ENCODE data around the gene MYO16.

The MYO16 gene

GRCh38 chr13:109036078-109036780 is 406.8 kb downstream of the MYO16 start:
- H3K4me1 ChIP-seq (ENCODE audit: control insufficient read depth, insufficient read depth, low read length), result peaks cover 4% of the 10 kb centered on the region
- H3K36me3 ChIP-seq (ENCODE audit: control insufficient read depth, insufficient read depth, low read length), result no peaks in the 10 kb centered on the region
- no peaks in the 10 kb centered on the region for H3K9me3 ChIP-seq (ENCODE audit: control insufficient read depth, low read length)
- H3K4me3 ChIP-seq (ENCODE audit: insufficient read depth, low read depth, low read length), result no peak overlapping the region
- H3K27me3 ChIP-seq (ENCODE audit: control insufficient read depth, insufficient read depth, low read length, poor library complexity, severe bottlenecking), result no peaks in the 10 kb centered on the region
- H3K27ac ChIP-seq (ENCODE audit: insufficient read depth, low read depth, low read length, poor library complexity, severe bottlenecking), result no peak overlapping the region
- 95 to 97% methylated on average over 7 of the region's 7 CpGs for WGBS, 2 experiments

- H3K36me3 ChIP-seq (ENCODE audit: control insufficient read depth, insufficient read depth, low read length), result no peaks in the 10 kb centered on the region
- no peaks in the 10 kb centered on the region for H3K27me3 ChIP-seq (ENCODE audit: control insufficient read depth, insufficient read depth, low read length, poor library complexity, severe bottlenecking)
- no peak overlapping the region for H3K4me3 ChIP-seq (ENCODE audit: insufficient read depth, low read depth, low read length)
- WGBS, 2 experiments, result 85 to 90% methylated on average over 3 of the region's 3 CpGs
- H3K9me3 ChIP-seq (ENCODE audit: control insufficient read depth, low read length), result no peaks in the 10 kb centered on the region
- no peaks in the 10 kb centered on the region for H3K4me1 ChIP-seq (ENCODE audit: control insufficient read depth, insufficient read depth, low read length)
- H3K27ac ChIP-seq (ENCODE audit: insufficient read depth, low read depth, low read length, poor library complexity, severe bottlenecking), result no peak overlapping the region
Measured at GRCh38 chr13:109043636-109044035, 414.2 kb downstream of the MYO16 start.

- H3K4me3 ChIP-seq (ENCODE audit: insufficient read depth, low read depth, low read length), result no peak overlapping the region
- H3K27ac ChIP-seq (ENCODE audit: insufficient read depth, low read depth, low read length, poor library complexity, severe bottlenecking), result no peak overlapping the region
- H3K27me3 ChIP-seq (ENCODE audit: control insufficient read depth, insufficient read depth, low read length, poor library complexity, severe bottlenecking), result no peaks in the 10 kb centered on the region
Measured at GRCh38 chr13:109055850-109056249, 426.4 kb downstream of the MYO16 start.

GRCh38 chr13:109058087-109058486 is 428.7 kb downstream of the MYO16 start:
- H3K4me1 ChIP-seq (ENCODE audit: control insufficient read depth, insufficient read depth, low read length), result no peaks in the 10 kb centered on the region
- no peaks in the 10 kb centered on the region for H3K36me3 ChIP-seq (ENCODE audit: control insufficient read depth, insufficient read depth, low read length)
- H3K4me3 ChIP-seq (ENCODE audit: insufficient read depth, low read depth, low read length), result no peak overlapping the region
- H3K27me3 ChIP-seq (ENCODE audit: control insufficient read depth, insufficient read depth, low read length, poor library complexity, severe bottlenecking), result no peaks in the 10 kb centered on the region
- H3K9me3 ChIP-seq (ENCODE audit: control insufficient read depth, low read length), result no peaks in the 10 kb centered on the region
- WGBS, 2 experiments, result 65 to 73% methylated on average over 5 of the region's 5 CpGs
- H3K27ac ChIP-seq (ENCODE audit: insufficient read depth, low read depth, low read length, poor library complexity, severe bottlenecking), result no peak overlapping the region

More at GRCh38 chr13:109055850-109056249, 426.4 kb downstream of the MYO16 start:
- H3K9me3 ChIP-seq (ENCODE audit: control insufficient read depth, low read length), result no peaks in the 10 kb centered on the region
- H3K36me3 ChIP-seq (ENCODE audit: control insufficient read depth, insufficient read depth, low read length), result no peaks in the 10 kb centered on the region
- no peaks in the 10 kb centered on the region for H3K4me1 ChIP-seq (ENCODE audit: control insufficient read depth, insufficient read depth, low read length)

GRCh38 chr13:109072505-109072904 is 443.1 kb downstream of the MYO16 start:
- Histone ChIP-seq H3K27ac (ENCODE audit: insufficient read depth, low read depth, low read length, poor library complexity, severe bottlenecking) (no peak overlapping the region), H3K4me3 (ENCODE audit: insufficient read depth, low read depth, low read length) (no peak overlapping the region), H3K4me1 (ENCODE audit: control insufficient read depth, insufficient read depth, low read length) (no peaks in the 10 kb centered on the region), H3K9me3 (ENCODE audit: control insufficient read depth, low read length) (no peaks in the 10 kb centered on the region), H3K27me3 (ENCODE audit: control insufficient read depth, insufficient read depth, low read length, poor library complexity, severe bottlenecking) (no peaks in the 10 kb centered on the region), H3K36me3 (ENCODE audit: control insufficient read depth, insufficient read depth, low read length) (no peaks in the 10 kb centered on the region)
- 84 to 94% methylated on average over 2 of the region's 3 CpGs for WGBS, 2 experiments

- Histone ChIP-seq H3K9me3 (ENCODE audit: control insufficient read depth, low read length) (no peaks in the 10 kb centered on the region), H3K27ac (ENCODE audit: insufficient read depth, low read depth, low read length, poor library complexity, severe bottlenecking) (no peak overlapping the region), H3K4me3 (ENCODE audit: insufficient read depth, low read depth, low read length) (no peak overlapping the region), H3K27me3 (ENCODE audit: control insufficient read depth, insufficient read depth, low read length, poor library complexity, severe bottlenecking) (no peaks in the 10 kb centered on the region), H3K36me3 (ENCODE audit: control insufficient read depth, insufficient read depth, low read length) (no peaks in the 10 kb centered on the region), H3K4me1 (ENCODE audit: control insufficient read depth, insufficient read depth, low read length) (no peaks in the 10 kb centered on the region)
- 75 to 78% methylated on average over 6 of the region's 6 CpGs for WGBS, 2 experiments
Measured at GRCh38 chr13:109074436-109074835, 445.0 kb downstream of the MYO16 start.

GRCh38 chr13:109074853-109075252 is 445.4 kb downstream of the MYO16 start:
- Histone ChIP-seq H3K36me3 (ENCODE audit: control insufficient read depth, insufficient read depth, low read length) (no peaks in the 10 kb centered on the region), H3K27me3 (ENCODE audit: control insufficient read depth, insufficient read depth, low read length, poor library complexity, severe bottlenecking) (no peaks in the 10 kb centered on the region), H3K4me3 (ENCODE audit: insufficient read depth, low read depth, low read length) (no peak overlapping the region), H3K27ac (ENCODE audit: insufficient read depth, low read depth, low read length, poor library complexity, severe bottlenecking) (no peak overlapping the region), H3K4me1 (ENCODE audit: control insufficient read depth, insufficient read depth, low read length) (no peaks in the 10 kb centered on the region), H3K9me3 (ENCODE audit: control insufficient read depth, low read length) (no peaks in the 10 kb centered on the region)
- WGBS, 2 experiments, result 97 to 100% methylated on average over 2 of the region's 3 CpGs

GRCh38 chr13:109087916-109088623 is 458.7 kb downstream of the MYO16 start:
- WGBS, 2 experiments, result 88 to 90% methylated on average over 10 of the region's 10 CpGs
- Histone ChIP-seq H3K27me3 (ENCODE audit: control insufficient read depth, insufficient read depth, low read length, poor library complexity, severe bottlenecking) (no peaks in the 10 kb centered on the region), H3K4me3 (ENCODE audit: insufficient read depth, low read depth, low read length) (no peak overlapping the region), H3K4me1 (ENCODE audit: control insufficient read depth, insufficient read depth, low read length) (no peaks in the 10 kb centered on the region), H3K9me3 (ENCODE audit: control insufficient read depth, low read length) (no peaks in the 10 kb centered on the region), H3K36me3 (ENCODE audit: control insufficient read depth, insufficient read depth, low read length) (no peaks in the 10 kb centered on the region), H3K27ac (ENCODE audit: insufficient read depth, low read depth, low read length, poor library complexity, severe bottlenecking) (no peak overlapping the region)

- H3K9me3 ChIP-seq (ENCODE audit: control insufficient read depth, low read length), result no peaks in the 10 kb centered on the region
- no peaks in the 10 kb centered on the region for H3K27me3 ChIP-seq (ENCODE audit: control insufficient read depth, insufficient read depth, low read length, poor library complexity, severe bottlenecking)
- H3K36me3 ChIP-seq (ENCODE audit: control insufficient read depth, insufficient read depth, low read length), result no peaks in the 10 kb centered on the region
- no peak overlapping the region for H3K4me3 ChIP-seq (ENCODE audit: insufficient read depth, low read depth, low read length)
- WGBS, 2 experiments, result 93 to 94% methylated on average over 22 of the region's 22 CpGs
- H3K4me1 ChIP-seq (ENCODE audit: control insufficient read depth, insufficient read depth, low read length), result no peaks in the 10 kb centered on the region
- H3K27ac ChIP-seq (ENCODE audit: insufficient read depth, low read depth, low read length, poor library complexity, severe bottlenecking), result no peak overlapping the region
Measured at GRCh38 chr13:109088624-109088917, 459.2 kb downstream of the MYO16 start.

GRCh38 chr13:109090796-109091195 is 461.4 kb downstream of the MYO16 start:
- H3K4me3 ChIP-seq (ENCODE audit: insufficient read depth, low read depth, low read length), result no peak overlapping the region
- no peaks in the 10 kb centered on the region for H3K4me1 ChIP-seq (ENCODE audit: control insufficient read depth, insufficient read depth, low read length)
- H3K9me3 ChIP-seq (ENCODE audit: control insufficient read depth, low read length), result no peaks in the 10 kb centered on the region
- H3K36me3 ChIP-seq (ENCODE audit: control insufficient read depth, insufficient read depth, low read length), result no peaks in the 10 kb centered on the region
- no peak overlapping the region for H3K27ac ChIP-seq (ENCODE audit: insufficient read depth, low read depth, low read length, poor library complexity, severe bottlenecking)
- no peaks in the 10 kb centered on the region for H3K27me3 ChIP-seq (ENCODE audit: control insufficient read depth, insufficient read depth, low read length, poor library complexity, severe bottlenecking)
- 88 to 91% methylated on average over 5 of the region's 5 CpGs for WGBS, 2 experiments

Measured in ectodermal cell (in vitro differentiated cells).